HepG2 (cell line): Measurements from ENCODE around the gene ALX3. TPM values are rescaled to one million over a fixed set of nuclear protein-coding genes. Genes with fewer than 3 reads are reported as not detected.
A peak's percentile ranks its signal among the peaks of the same experiment; 100 is the strongest.

Experiments used
- ATAC-seq: fragments of 200-7000 bp; cut with Tn5 transposase; 3 replicates; pipeline ENCODE4 v1.9.1; 2020; ENCODE audit warnings: mild to moderate bottlenecking, moderate library complexity
- BruUV-seq: library from RNA; stranded (reverse); fragments of 400-500 nt; replicated peaks from 2 replicates; lab custom pipeline; 2021; lab: Mats Ljungman, UMichigan
- CTCF ChIA-PET: fragments of 300-600 bp; formaldehyde crosslinking; extraction: SDS; loops from one replicate; lab custom pipeline; 2021; ENCODE audit warnings: low total read pairs, inconsistent platforms, low intra/inter-chr PET ratio; lab: Yijun Ruan, JAX
- POLR2A ChIA-PET: fragments of 350-600 bp; sonication (Branson Sonifier 250); formaldehyde crosslinking; loops from one replicate; lab custom pipeline; 2020; ENCODE audit warnings: antibody characterized with exemption, inconsistent platforms; lab: Yijun Ruan, JAX
- DNase-seq: peaks from one replicate; pipeline ENCODE4 v3.0.0-alpha.2; 2015; ENCODE audit warnings: low spot score
- FAIRE-seq: peaks from 3 replicates; lab custom pipeline; 2011; peaks lifted over from hg19 to GRCh38; lab: Jason Lieb, UNC
- H2AFZ ChIP-seq: one replicate; pipeline ENCODE4 v1.6.1; 2011; ENCODE audit warnings: low read length, inconsistent platforms
- H3K27ac ChIP-seq: fragments of 300-600 bp; 3 replicates; pipeline ENCODE4 v1.8.0; 2011; ENCODE audit warnings: mixed run types, mild to moderate bottlenecking, mixed read lengths, low read length, inconsistent platforms; ENCODE audit not compliant: insufficient read depth; ENCODE audit errors: extremely low read length
- H3K27me3 ChIP-seq, 2 experiments: fragments of 200-600 bp in 1 of 2; 2 replicates in 1 of 2; 3 replicates in 1 of 2; pipeline versions ENCODE4 v1.6.0 to v1.8.0; 2011; ENCODE audit warnings: low read length in 2 of 2, mild to moderate bottlenecking in 2 of 2, moderate library complexity in 2 of 2, inconsistent platforms in 1 of 2; ENCODE audit not compliant: insufficient read depth in 2 of 2, control insufficient read depth in 1 of 2
- H3K36me3 ChIP-seq, 2 experiments: fragments of 200-600 bp in 1 of 2; replicated peaks in 1 of 2; 2 replicates in 1 of 2; 3 replicates in 1 of 2; pipeline versions ENCODE4 v1.5.1 to v1.8.0; 2011; ENCODE audit warnings: low read length in 2 of 2, inconsistent platforms in 1 of 2; ENCODE audit not compliant: insufficient read depth in 2 of 2, control insufficient read depth in 1 of 2
- H3K4me1 ChIP-seq: 2 replicates; pipeline ENCODE4 v1.5.1; 2012; ENCODE audit warnings: low read length, inconsistent platforms; ENCODE audit not compliant: insufficient read depth
- H3K4me2 ChIP-seq: 2 replicates; pipeline ENCODE4 v1.6.0; 2011; ENCODE audit warnings: low read depth, low read length, inconsistent platforms
- H3K4me3 ChIP-seq, 3 experiments: fragments of 200-600 bp in 1 of 3; sonication (generic), shearing (Covaris generic) in 1 of 3; replicated peaks in 1 of 3; 2 replicates each; pipeline ENCODE4 v1.5.1; 2011 to 2016; ENCODE audit warnings: low read length in 3 of 3, inconsistent platforms in 2 of 3, low read depth in 2 of 3, mild to moderate bottlenecking in 2 of 3, control low read depth in 1 of 3, mixed read lengths in 1 of 3; ENCODE audit not compliant: insufficient read depth in 1 of 3
- H3K79me2 ChIP-seq: one replicate; pipeline ENCODE4 v1.6.1; 2011; ENCODE audit warnings: low read length, inconsistent platforms; ENCODE audit not compliant: insufficient read depth
- H3K9ac ChIP-seq: 2 replicates; pipeline ENCODE4 v1.6.0; 2011; ENCODE audit warnings: mild to moderate bottlenecking, low read depth, low read length, inconsistent platforms; ENCODE audit not compliant: insufficient read depth
- H3K9me3 ChIP-seq: 2 replicates; pipeline ENCODE4 v1.5.1; 2012; ENCODE audit warnings: mild to moderate bottlenecking, low read length
- H4K20me1 ChIP-seq: 2 replicates; pipeline ENCODE4 v1.6.0; 2011; ENCODE audit warnings: inconsistent platforms, mild to moderate bottlenecking, low read length, moderate library complexity; ENCODE audit not compliant: insufficient read depth
- ATF7 ChIP-seq, 2 experiments: fragments of 450-650 bp in 1 of 2; sonication (generic) in 1 of 2; formaldehyde crosslinking in 1 of 2; IDR thresholded peaks; 2 replicates each; pipeline versions ENCODE4 v1.4.0 to v1.6.1; 2016 to 2020; ENCODE audit warnings: antibody characterized with exemption in 1 of 2, mild to moderate bottlenecking in 1 of 2, missing genetic modification reagents in 1 of 2
- NR2F2 ChIP-seq: IDR thresholded peaks from 2 replicates; pipeline ENCODE4 v1.6.1; 2012; ENCODE audit warnings: low read depth, inconsistent platforms, borderline replicate concordance
- RARA ChIP-seq: IDR thresholded peaks from 2 replicates; pipeline ENCODE4 v1.6.1; 2016; ENCODE audit warnings: missing genetic modification reagents, missing compliant biosample characterization
- RXRA ChIP-seq: sonication (generic); formaldehyde crosslinking; IDR thresholded peaks from 2 replicates; pipeline ENCODE4 v1.5.1; 2020; ENCODE audit warnings: missing genetic modification reagents
- RXRB ChIP-seq: IDR thresholded peaks from 2 replicates; pipeline ENCODE4 v1.6.1; 2016; ENCODE audit warnings: borderline replicate concordance, missing genetic modification reagents, missing compliant biosample characterization
- TEAD3 ChIP-seq: optimal IDR thresholded peaks from 2 replicates; pipeline ENCODE3; 2016; ENCODE audit warnings: borderline replicate concordance
- TSC22D2 ChIP-seq: sonication (generic); formaldehyde crosslinking; IDR thresholded peaks from 2 replicates; pipeline ENCODE4 v1.5.1; 2020; ENCODE audit warnings: missing genetic modification reagents, mild to moderate bottlenecking, borderline replicate concordance
- YEATS2 ChIP-seq: sonication (generic); formaldehyde crosslinking; IDR thresholded peaks from 2 replicates; pipeline ENCODE4 v1.4.0; 2020; ENCODE audit warnings: missing genetic modification reagents, borderline replicate concordance
- ZBTB7A ChIP-seq: sonication (generic); formaldehyde crosslinking; IDR thresholded peaks from 2 replicates; pipeline ENCODE4 v1.8.0; 2022; ENCODE audit warnings: mild to moderate bottlenecking, missing genetic modification reagents
- ZNF768 ChIP-seq: sonication (generic); formaldehyde crosslinking; IDR thresholded peaks from 2 replicates; pipeline ENCODE4 v1.4.0; 2020; ENCODE audit warnings: missing genetic modification reagents
- WGBS: methylation state at CpG from one replicate; pipeline ENCODE4 v1.1.6; 2017; ENCODE audit warnings: low lambda C conversion rate; 5-methylcytosine and 5-hydroxymethylcytosine counted together
- in situ Hi-C: cut with HindIII; loops from 2 replicates; pipeline ENCODE4 v1.10.0; 2017; ENCODE audit warnings: low pct_unique_long_range_greater_than_20kb; ENCODE audit not compliant: extremely low pct_ligation_motif_present
- intact Hi-C: fragments of 100-400 bp; cut with micrococcal nuclease; formaldehyde crosslinking; loops from one replicate; pipeline ENCODE4 v1.10.0; 2022; ENCODE audit not compliant: unreplicated experiment
- polyA plus RNA-seq, 8 experiments: library from polyadenylated mRNA; depleted of rRNA in 3 of 8; stranded (reverse) in 7 of 8; unstranded in 1 of 8; fragments of >200 nt; fragmentation: Illumina TruSeq in 4 of 8; extraction: Trizol in 4 of 8; gene quantifications; 2 replicates each; pipeline versions ENCODE4 v1.2.1 to v1.2.3, GENCODE V29; 2011 to 2016; ENCODE audit warnings: low read depth in 4 of 8, missing spikeins in 1 of 8, mixed read lengths in 1 of 8; ENCODE audit not compliant: insufficient read depth in 1 of 8
- total RNA-seq, 5 experiments: library from RNA; depleted of rRNA; stranded (reverse); fragments of >200 nt; fragmentation: Illumina TruSeq; extraction: Trizol; gene quantifications; 2 replicates each; pipeline ENCODE4 v1.2.3, GENCODE V29; 2016; ENCODE audit warnings: low read depth in 1 of 5
- TF ChIP-seq, protein P1 (sequence below): sonication (generic); IDR thresholded peaks from 2 replicates; pipeline ENCODE4 v1.6.1; 2016; ENCODE audit warnings: low read depth, borderline replicate concordance

ALX3 gene
- total and polyA plus RNA-seq, 2 of the 13 experiments (the other 11 are each of a cell fraction or from before 2014, with no cell fraction given), result not detected

DNA sequence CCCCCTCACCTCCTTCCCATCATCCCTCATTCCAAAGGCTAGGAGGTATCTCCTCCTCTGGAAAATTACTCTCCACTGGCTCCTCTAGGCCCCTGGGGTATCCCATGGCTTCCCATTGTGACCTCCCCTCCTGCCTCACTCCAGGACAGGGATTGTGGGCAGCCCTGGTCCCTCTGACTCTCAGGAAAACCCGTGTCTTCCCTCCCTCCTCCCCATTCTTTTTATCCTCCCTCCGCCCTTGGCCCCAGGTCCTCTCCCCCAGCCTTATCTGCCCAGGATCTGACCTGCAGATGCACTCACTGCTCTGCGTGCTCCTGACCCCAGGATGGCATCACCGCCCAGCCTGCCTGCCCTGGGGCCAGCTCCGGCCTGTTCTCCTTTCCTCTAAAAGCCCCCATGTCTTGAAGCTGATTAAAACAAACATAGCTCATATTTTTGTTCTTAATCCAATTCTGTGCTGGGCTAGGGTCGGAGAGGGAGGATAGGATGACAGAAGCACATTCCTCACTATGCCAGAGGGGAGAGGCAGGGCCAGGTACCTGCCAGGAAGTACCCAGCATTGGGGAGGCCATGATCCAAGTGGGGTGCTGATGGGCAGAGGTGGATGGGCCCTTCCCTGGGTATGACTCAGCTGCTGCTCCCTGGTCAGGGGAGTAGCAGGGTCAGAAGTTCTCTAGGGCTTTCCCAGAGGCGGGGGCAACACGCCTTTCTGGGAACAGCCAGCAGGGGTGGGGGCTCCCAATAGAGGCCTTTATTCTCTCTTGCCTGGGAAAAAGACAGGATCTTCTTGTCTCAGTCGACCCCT, 28.0 kb upstream of the ALX3 start (continued):
- 0 out of 2 replicates have a peak, but pooled peaks have one; percentile 15 for TF ChIP-seq RXRB
- TF ChIP-seq ZBTB7A (CRISPR knock-in tag), result no peak
- TF ChIP-seq NR2F2, result peak; percentile 40; the same call in 1 of the 2 replicates

DNA sequence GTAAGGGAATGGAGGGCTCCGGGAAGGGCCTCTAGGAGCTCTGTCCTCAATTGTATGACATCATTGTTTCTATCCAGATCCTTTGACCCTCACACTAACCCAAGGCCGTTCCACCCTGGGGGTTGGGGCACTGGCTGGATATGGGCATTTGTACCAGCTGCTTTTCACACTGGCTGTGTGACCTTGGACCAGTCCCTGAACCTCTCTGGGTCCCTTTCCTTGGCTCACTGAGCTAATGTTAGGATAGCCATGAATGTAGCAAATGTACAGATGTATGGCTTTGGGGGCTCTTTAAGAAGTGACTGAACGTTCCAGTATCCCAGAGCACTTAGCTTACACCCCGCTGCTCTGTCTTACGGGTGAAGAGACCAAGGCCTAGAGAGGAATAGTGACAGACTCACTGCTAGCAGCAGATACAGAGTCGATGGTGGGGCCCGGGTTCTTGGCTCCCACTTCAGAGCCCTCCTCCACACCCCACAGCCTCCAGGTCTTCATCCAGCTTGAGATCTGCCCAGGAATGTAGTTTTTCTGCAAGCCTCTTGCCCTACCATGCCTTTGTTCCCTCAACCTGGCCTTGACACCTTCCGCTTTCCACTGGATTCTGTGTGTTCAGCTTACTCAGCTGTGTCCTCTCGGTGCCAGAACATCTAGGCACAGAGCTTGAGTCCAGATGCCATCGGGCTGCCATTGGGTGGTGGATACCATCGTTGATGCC, 27.2 kb upstream of the ALX3 start:
- CTCF ChIA-PET, result no interaction called here
- H3K4me1 ChIP-seq, result peaks cover 18% of the 10 kb centered on the region
- TF ChIP-seq TSC22D2 (CRISPR knock-in tag), result no peak
- TF ChIP-seq ATF7 (IDR thresholded peaks at IDR 0.05), result peak; percentile 73
- TF ChIP-seq ATF7 (CRISPR knock-in tag; IDR thresholded peaks at IDR 0.05), result no peak
- peak; percentile 95 for TF ChIP-seq ZNF768 (CRISPR knock-in tag)
- no peak for TF ChIP-seq YEATS2 (CRISPR knock-in tag)
- TF ChIP-seq RXRA (CRISPR knock-in tag), result peak; percentile 24; the same call in 1 of the 2 replicates
- peak; percentile 74 for TF ChIP-seq RARA
- TF ChIP-seq, protein P1, sequence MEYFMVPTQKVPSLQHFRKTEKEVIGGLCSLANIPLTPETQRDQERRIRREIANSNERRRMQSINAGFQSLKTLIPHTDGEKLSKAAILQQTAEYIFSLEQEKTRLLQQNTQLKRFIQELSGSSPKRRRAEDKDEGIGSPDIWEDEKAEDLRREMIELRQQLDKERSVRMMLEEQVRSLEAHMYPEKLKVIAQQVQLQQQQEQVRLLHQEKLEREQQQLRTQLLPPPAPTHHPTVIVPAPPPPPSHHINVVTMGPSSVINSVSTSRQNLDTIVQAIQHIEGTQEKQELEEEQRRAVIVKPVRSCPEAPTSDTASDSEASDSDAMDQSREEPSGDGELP, result peak; percentile 40; the same call in 1 of the 2 replicates
- TF ChIP-seq TEAD3 (CRISPR knock-in tag), result peak; percentile 42
- TF ChIP-seq, all 625 proteins: peak for 6
- in situ Hi-C loops (no loop called here), intact Hi-C loops (no loop called here)
- FAIRE-seq (no peak), DNase-seq (peak; percentile 35), ATAC-seq (peak; percentile 56)
- BruUV-seq, result no TSS peak
- H3K27ac ChIP-seq, result no peak overlapping the region
- POLR2A ChIA-PET, result interaction anchor here (1.0 kb wide), 1 partner anchor 63 kb away, joined by 3 read pairs; the partner anchor contains the start of gene STRIP1
- H2AFZ ChIP-seq, result no peak overlapping the region
- peak overlapping the region; percentile 5; the same call in 1 of the 2 replicates for H3K4me2 ChIP-seq
- H4K20me1 ChIP-seq, result no peaks in the 10 kb centered on the region
- H3K79me2 ChIP-seq, result no peaks in the 10 kb centered on the region
- H3K27me3 ChIP-seq, result peaks cover 3 to 37% of the 10 kb centered on the region in 2 experiments
- H3K9me3 ChIP-seq, result no peaks in the 10 kb centered on the region
- no peaks in the 10 kb centered on the region for H3K36me3 ChIP-seq
- H3K9ac ChIP-seq, result no peak overlapping the region
- 0 out of 6 replicates have a peak overlapping the region, but pooled peaks of 1 of the 3 experiments have one; percentile 9 for H3K4me3 ChIP-seq
- 17% methylated on average over 10 of the region's 11 CpGs for WGBS
